Activated CD4-positive, alpha-beta T cell treated with anti-CD3 and anti-CD28 coated beads, Interleukin-2, Interleukin-6, amounts not matched to agents 100 ng/mL and 50 ng/mL, durations not matched to agents 16 hours and 8 hours (primary cell): ENCODE data around the gene CCR6.
"Not testable (repeated sequence)": the region's sequence is repeated elsewhere in the genome, so short reads cannot be mapped to it uniquely, and the experiment has no call there.

ENCODE experiments used
- DNase-seq: peaks from one replicate; pipeline ENCODE4 v3.0.0-alpha.2; 2020

Gene CCR6

DNA sequence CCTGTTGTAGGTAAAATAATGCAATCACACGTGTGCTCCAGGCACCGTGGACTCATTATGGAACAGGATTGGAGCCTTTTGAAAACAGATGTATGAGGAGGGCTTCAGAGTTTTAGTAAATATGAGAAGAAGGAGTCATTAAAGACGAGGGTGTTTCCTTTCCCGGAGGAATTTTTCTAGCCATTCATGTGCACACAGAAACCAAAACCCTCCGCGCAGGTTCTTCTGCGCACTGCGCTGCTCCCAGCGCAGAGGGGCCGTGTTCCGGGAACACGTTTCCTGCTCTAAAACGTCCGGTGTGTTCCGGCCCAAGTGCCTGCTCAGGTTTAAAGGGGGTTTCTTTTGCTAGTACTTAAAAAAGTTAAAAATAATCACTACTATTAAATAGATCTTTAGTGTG, 23.2 kb downstream of the CCR6 start:
- no peak for DNase-seq

DNA sequence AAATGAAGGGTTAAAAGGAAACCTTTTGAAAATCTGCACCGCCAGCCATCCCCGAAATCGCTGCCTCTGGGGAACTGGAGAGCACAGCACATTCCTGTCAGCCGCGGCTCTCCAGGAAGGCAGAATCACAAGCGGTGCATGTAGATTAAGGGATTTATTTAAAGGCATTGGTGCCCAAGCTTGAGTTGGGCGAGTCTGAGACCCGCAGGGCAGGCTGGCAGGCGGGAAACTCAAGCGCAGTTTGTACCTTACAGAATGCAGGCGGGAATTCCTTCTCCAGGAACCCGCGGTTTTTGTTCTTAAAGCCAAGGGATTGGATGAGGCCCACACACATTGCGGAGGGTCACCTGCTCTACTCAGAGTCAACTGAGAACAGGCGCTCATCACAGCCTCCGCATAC, 24.1 kb downstream of the CCR6 start:
- no peak for DNase-seq

DNA sequence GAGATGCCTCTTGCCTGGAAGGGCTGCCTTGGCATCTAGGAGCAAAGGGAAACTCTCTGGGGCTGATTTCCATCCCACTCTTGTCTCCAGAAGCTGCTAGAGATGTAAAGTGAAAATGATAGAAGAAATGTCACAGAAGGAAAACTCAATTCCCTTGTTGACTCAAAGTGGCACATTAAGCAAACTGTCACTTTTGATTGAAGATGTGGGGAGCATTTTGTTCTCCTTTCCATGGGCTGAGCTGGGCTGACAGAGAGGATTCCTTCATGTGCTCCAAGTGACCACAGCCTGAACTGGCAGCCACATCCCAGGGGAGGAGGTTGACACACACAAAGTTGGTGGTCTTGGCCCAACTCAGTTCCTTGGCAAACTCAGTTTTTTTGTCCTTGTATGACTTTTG, 25.1 kb downstream of the CCR6 start:
- no peak for DNase-seq

DNA sequence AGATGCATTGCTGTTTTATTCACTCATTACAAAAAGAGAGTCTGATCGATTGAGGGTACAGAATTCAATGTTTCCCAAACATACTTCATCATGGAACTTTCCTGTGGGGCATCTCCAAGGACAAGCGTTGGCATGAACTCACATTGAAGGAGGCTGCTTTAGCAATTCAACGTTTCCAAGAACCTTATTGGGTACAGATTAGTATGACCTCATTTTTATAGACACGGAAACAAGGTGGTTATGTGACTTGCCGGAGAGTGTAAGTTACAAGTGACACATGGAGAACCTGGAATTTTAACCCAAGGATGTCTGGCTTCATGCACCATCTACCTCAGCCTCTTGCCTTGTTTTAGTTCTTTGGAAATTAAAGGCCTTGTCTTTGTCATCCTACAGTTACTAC, 26.1 kb downstream of the CCR6 start:
- DNase-seq: no peak

DNA sequence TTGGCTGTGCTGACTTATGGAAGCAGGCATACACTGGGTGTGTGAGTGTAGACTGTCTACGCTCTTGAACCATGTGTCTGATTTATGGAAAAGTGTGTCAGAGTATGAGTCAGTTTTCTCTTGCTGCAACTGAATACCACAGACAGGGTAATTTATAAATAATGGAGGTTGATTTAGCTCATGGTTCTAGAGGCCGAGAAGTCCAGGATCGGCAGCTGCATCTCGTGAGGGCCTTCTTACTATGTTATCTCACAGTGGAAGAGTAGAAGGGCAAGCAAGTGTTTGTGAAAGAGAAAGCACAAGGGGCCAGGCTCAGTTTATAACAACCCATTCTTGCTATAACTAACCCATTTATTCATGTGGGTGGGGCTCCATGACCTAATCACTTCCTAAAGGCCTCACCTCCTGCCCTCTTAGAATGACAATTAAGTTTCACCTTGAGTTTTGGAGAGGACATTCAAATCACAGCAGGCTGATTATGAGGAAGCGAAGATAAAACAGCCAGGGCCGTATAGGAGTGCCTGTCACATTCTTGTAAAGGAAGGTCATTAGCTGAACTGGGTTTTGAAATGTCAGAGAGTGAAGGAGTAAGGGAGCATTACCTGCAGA, 28.1 kb downstream of the CCR6 start:
- DNase-seq: peak; percentile 68

DNA sequence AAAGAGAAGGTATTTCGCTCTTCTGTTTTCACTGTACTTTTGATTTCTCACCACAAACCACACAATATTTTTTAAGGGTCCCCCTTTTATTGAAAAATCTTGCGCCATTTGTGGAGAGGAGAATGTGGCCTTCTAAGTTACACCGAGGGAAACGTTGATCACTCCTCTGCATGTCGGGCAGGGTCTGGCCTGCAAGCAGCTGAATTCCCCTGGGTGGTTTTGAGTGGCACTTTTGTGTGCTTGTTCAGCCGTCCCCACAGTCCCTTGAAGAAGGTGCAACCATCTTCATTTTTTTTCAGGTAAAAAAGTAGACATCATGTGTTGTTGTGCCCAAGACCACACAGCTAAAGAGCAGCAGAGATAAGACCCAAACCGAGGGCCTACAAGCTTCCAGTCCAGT, 28.8 kb downstream of the CCR6 start:
- no peak for DNase-seq

DNA sequence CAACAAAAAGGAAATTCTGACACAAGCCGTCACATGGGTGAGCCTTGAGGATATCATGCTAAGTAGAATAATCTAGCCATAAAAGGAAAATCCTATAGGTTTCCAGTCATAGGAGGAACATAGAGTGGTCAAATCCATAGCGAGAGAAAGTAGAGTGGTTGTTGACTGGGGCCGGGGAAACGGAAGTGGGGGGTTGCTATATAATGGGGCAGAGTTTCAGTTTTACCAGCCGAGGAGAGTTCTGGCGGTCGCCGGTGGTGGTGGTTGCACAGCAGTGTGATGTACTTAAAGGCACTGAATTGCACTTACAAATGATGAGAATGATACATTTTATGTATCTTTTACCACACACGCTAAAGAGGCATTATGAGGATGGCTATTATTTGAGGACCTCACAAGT, 30.0 kb downstream of the CCR6 start:
- peak; percentile 62 for DNase-seq

DNA sequence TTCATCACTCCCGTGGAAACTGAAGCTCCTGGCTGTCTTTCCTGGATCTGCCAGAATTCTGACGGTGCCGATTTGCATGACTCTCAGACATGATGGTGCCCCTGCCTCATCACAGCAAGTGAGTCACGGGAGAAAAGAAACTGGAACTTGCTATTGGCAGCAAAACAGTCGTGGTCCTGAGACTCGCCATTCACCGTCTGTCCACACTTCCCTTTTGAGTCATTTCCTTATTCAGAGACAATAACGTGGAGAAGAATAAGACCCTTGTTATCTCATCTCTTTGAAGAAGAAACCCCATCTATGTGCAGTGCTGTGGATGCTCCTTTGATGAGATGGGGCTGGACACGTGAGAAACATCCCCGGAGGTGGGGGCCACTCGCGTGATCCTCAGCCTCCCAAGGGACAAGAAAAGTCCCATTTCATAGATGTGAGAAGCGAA, 30.6 kb downstream of the CCR6 start:
- peak; percentile 26 for DNase-seq

DNA sequence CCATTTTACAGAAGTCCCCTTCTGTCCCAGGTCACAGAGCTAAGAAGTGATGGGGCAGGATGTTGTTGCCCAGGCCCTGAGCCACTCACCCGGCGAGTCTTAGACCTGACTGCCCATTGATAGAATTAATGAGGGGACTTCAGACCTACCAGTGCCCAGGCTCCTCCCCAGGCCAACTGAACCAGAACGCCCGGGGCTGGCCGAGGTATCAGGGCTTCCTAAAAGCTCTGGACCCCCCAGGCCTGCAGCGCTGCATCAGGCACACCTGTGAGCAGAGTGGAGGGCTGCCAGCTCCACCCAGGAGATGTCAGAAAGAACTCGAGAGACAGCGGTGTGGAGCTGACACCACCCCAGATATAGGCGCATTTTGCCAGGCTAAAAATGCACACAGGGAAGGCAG, 31.4 kb downstream of the CCR6 start:
- no peak for DNase-seq

DNA sequence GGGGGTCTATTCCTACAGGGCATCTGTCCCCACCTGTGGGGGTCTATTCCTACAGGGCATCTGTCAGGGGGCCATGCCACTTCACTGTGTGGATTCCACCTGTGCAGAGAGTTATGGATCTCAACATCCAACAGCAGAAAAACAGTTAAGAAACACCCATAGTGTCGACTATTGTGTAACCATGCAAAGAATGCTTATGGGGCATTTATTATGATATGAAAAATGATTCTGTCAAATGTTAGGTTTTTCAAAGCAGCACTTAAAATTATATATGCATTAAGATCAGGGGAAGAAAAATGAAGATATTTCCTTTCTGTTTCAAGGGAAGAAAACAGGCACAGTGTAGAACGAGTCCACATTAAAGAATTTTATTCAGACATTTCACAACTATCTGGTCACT, 32.0 kb downstream of the CCR6 start:
- no peak for DNase-seq

DNA sequence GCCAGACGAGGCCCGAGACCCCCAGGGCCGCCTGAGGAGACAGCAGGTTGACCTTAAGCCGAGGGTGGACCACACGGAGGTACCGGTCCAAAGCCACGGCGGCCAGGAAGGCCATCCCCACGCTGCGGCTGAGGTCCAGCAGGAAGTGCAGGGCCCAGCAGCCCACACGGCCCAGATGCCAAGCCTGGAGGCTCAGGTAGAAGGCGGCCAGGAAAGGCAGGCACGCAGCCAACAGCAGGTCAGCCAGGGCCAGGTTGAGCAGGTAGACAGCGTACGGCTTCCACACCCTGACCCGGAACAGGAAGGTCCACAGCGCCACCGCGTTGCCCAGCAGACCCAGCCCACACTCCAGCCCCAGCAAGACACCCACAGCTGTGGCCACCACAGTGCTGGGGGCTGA, 34.5 kb downstream of the CCR6 start:
- DNase-seq: no peak

DNA sequence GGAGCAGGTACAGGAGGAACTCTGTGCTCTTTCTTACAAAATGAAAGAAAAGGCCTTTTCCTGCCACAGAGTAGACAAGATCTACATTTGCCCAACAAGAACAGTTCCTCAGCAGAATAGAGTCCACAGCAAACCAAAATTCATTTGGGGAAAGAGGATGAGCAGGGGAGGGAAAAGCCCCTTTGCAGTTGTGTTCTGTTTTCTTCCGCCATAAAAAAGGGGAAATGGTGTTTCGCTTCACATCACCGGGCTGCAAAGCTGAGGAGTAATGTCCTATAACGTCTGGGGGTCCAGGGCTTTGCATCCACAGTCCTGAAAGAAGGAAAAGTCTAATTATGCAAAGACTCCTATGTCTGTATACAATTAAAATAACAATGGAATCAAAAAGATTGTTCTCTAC, 35.0 kb downstream of the CCR6 start, which contains the start of gene GPR31:
GPR31 (minus strand) TSS at position 118 of the 400 bp plus-strand sequence. CDS start 149 bp downstream, outside the sequence.
- no peak for DNase-seq

DNA sequence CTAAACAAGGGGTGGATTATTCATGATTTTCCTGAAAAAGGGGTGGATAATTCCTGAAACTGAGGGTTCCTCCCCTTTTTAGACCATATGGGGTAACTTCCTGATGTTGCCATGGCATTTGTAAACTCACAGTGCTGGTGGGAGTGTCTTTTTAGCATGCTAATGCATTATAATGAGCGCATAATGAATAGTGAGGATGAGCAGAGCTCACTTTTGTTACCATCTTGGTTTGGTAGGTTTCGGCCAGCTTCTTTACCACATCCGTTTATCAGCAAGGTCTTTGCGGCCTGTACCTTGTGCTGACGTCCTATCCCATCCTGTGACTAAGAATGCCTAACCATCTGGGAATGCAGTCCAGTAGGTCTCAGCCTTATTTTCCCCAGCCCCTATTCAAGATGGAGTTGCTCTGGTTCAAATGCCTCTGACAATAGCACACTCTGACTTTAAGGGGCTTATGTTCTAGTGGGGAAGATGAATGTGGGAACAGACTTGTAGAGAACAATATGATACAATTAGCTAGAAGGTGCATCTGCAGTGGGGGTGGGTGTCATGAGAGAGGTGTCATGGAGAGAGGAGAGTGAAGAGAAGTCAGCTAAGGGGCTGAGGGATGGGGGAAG, 39.1 kb downstream of the CCR6 start:
- no peak for DNase-seq

DNA sequence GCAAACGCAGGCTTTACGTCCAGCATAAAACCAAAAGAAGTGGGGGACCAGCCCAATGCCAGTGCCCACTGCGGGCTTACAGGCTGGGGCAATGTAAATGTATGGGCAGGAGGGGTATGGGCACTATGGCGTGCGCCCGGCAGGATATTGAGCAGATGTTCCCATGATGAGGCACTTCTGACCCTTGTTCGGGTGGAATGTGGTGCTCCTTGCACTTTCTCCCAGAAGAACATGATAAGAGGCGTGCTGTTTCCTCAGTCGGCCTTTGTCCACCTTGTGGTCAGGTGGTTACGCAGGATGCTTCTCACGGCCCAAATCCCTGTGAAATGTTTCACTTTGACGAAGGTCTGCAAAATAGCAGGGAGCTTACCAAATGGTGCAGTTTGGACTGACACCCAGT, 39.7 kb downstream of the CCR6 start:
- DNase-seq: no peak

DNA sequence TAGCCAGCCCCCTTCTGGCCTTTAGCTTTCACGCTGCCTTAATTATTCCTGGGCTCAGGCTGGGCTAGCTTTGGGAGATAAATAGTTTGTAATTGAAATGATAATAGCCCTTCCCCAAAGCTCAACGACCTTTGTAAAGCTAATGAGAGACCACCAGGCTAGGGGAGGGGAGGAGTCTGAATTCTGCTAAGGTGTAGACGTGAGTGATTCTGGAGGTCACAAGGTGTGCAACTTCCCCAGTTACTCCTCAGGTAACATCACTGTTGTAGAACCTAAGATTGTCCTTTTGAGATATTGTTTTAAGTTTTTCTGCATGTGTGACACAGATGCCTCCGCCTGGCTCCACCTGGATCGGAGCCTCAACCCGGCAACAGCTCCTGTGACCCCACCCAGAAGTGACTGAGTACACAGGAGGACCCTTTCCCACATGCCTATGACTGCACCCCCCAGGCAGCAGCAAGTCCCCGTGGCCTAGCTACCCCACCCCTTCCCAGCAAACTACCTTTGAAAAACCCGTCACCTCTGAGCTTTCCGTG, 40.6 kb downstream of the CCR6 start:
- DNase-seq: no peak

DNA sequence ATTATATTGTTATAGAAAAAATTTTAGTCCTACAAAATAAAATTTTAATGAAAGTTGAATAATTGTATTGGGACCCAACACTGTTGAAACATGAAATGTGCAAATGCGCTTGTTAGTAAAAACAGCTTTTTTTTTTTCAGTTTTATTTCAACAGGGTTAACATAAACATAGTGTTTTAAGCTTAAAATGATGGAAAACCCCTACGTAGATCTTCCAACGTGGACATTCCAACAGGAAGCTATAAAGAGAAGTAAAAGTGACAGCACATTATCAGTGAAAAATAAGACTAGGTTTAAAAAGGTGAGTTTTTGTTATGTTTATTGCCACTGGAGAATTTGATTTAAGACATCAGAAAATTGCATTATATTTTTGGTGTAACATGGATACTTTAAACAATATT, 41.4 kb downstream of the CCR6 start:
- no peak for DNase-seq

DNA sequence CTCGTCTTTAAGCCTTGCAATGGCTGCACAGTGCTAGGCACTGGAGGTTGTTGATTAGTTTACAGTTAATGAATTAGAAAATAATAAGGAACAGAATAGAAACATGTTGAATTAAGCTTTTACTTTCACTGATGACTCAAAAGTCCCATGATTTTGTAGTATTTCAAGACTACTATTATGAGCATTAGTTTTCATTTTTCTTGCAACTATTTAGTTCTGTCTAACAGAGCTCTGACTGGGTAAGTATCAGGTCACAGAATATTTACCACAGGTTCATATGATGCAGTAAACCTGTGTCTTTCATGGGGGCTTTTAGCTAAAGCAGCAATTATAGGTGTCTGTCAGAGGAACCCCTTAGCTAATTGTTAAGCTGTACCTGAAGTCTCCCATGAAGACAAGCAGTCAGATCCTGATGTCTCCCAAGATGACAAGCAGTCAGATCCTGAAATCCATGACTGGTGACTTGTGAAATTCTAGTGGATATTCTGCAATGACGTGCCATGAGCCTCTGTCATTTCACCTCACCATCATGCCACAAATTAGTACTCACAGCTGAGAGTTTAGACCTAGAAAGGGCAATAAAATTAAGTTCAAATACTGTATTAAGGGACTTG, 43.1 kb downstream of the CCR6 start:
- DNase-seq: no peak

DNA sequence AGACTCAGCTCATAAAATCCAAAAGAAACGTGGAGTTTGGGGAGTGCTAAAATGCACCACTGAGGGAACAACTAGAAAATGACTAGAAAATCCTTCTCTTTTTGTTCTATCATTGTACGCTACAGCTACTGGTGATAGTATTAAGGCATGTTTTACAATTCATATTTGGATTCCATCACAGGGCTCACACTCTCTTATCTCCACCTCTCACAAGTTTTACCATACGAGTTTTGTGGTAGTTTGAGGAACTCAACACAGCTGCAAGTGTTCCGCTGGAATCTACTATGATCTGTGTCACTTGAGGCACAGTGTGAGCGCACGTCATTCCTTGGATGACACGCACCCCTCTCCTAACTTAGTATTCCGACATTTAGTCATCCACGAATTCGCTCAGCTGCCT, 44.8 kb downstream of the CCR6 start:
- not testable (repeated sequence) for DNase-seq

DNA sequence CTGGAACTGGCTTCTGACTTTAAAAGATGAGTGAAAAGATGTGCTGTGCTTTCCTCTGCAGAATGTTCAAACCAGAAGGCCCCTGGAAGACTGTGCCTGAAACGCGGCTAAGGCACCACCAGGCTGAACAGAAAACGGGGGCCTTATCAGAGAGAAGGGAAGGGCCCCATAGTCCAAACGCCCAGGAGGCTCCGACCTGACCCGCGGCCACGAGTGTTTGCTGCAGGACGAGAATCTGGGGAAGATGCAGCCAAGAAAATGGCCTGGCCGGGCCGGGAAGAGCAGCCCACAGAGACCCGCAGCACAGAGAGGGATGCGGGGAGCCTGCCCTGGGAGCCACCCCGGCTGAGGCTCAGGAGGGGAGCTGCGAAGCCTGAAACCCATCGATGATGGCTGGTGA, 45.4 kb downstream of the CCR6 start:
- DNase-seq: not testable (repeated sequence)

DNA sequence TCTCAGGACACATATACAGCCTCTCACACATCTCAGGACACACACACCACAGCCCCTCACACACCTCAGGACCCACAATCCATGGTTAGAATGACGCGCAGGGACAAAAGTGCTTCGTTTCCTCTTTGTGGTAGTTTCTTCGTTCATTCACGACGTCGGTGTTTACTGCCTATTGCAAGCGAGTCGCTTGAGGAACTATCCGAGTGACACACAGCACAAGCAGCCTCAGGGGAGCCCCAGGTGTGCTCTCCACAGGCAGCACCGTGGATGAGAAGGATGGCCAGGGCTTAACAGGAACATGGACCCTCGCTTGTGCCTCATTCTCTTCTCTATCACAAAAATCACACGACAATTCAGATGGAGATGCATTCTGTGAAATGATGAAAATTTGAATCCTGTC, 47.0 kb downstream of the CCR6 start:
- not testable (repeated sequence) for DNase-seq

DNA sequence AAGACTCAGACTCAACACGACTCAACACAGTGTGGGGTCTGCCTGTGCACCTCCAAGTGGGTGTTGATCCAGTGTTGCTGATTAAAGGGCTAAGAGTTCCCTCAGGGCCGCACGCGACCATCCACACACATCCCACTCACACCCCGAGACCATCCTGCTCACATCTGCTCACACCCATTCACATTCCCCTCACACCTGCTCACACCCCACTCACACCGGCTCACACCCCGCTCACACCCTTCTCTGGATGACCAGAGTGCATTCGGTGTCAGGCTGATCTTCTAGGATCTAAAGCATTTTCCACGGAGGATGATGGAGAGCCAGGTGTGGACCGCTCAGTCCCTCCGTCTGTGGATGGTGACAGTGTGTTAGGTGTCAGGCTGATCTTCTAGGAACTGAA, 48.4 kb downstream of the CCR6 start:
- not testable (repeated sequence) for DNase-seq

DNA sequence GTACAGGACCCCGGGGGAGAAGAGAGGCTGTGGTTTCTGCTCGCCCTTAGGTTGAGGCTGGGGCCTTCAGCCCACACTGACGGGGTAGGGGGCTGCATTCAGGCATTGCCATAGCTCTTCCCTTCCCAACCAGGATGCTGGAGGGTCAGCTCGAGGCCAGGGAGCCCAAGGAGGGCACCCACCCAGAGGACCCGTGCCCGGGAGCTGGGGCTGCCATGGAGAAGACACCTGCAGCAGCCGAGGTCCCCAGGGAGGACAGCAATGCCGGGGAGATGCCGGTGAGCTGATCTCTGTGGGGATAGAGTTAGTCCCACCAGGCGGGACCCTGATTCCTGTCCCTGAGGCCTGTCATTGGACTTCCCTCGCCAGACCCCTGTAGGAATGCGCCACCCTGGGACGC, 49.1 kb downstream of the CCR6 start:
- not testable (repeated sequence) for DNase-seq

DNA sequence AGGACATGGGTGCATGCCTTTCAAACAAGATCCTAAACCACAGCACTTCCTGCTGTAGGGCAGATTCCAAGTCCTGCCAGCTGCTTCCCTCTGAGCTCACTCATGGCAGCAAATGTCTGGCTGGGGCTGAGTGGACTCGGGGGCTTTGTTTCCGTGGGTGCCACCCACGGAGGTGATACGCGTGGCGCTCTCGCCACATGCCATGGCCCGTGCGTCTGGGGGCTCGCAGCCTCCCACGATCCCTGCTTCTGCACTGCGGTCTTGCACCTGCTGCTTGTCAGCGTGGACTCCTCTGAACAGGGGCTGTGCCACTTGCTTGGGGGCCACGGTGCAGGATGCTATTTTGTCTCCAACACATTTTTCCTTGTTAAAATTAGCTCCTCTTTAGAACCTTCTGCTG, 54.4 kb downstream of the CCR6 start:
- not testable (repeated sequence) for DNase-seq
